Measurements from ENCODE around the gene FCHO2. TPM values are rescaled to one million over a fixed set of nuclear protein-coding genes. Genes with fewer than 3 reads are reported as not detected.

The FCHO2 gene
- total and polyA plus RNA-seq, 4 donors = 20.7 to 60.9 (median 38.6) TPM

DNA sequence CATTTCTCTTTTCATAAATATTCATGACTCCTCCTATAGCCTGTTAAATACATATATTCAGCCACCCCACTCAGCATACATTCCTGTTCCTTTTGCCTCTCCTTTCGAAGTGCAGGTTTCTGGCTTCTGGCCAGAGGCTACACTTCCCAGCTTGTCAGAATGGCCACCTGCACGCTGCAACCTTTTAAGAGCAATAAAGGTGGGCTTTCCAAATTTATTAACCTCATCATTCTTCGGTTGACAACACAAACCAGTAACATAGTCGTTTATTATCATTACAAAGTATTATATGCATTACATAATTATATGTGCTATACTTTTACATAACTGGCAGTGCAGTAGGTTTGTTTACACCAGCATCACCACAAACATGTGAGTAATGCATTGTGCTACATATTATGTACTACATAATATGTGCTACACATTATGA, 148.0 kb downstream of the FCHO2 start:
- no peaks in the 10 kb centered on the region for H3K4me1 ChIP-seq (ENCODE audit: control insufficient read depth in 5 of 5, insufficient read depth in 5 of 5, low read length in 5 of 5)
- no peaks in the 10 kb centered on the region for H3K9me3 ChIP-seq (ENCODE audit: control insufficient read depth in 4 of 4, insufficient read depth in 3 of 4, low read length in 3 of 4)
- no peak overlapping the region for H3K9ac ChIP-seq (ENCODE audit: insufficient read depth in 1 of 2, low read length in 2 of 2)
- no peak overlapping the region for H3K4me3 ChIP-seq
- DNase-seq = peak in 1 of 3 donors; percentile 10
- TF ChIP-seq, protein P1, sequence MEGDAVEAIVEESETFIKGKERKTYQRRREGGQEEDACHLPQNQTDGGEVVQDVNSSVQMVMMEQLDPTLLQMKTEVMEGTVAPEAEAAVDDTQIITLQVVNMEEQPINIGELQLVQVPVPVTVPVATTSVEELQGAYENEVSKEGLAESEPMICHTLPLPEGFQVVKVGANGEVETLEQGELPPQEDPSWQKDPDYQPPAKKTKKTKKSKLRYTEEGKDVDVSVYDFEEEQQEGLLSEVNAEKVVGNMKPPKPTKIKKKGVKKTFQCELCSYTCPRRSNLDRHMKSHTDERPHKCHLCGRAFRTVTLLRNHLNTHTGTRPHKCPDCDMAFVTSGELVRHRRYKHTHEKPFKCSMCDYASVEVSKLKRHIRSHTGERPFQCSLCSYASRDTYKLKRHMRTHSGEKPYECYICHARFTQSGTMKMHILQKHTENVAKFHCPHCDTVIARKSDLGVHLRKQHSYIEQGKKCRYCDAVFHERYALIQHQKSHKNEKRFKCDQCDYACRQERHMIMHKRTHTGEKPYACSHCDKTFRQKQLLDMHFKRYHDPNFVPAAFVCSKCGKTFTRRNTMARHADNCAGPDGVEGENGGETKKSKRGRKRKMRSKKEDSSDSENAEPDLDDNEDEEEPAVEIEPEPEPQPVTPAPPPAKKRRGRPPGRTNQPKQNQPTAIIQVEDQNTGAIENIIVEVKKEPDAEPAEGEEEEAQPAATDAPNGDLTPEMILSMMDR (IDR thresholded peaks at IDR 0.05; ENCODE audit: control extremely low read depth, extremely low read depth) = no peak
- no peaks in the 10 kb centered on the region for H3K36me3 ChIP-seq (ENCODE audit: control insufficient read depth in 4 of 4, insufficient read depth in 4 of 4, low read length in 4 of 4)
- H3K27ac ChIP-seq (ENCODE audit: low read depth in 1 of 2, low read length in 1 of 2) = no peak overlapping the region
- ATAC-seq (ENCODE audit: insufficient read depth, low FRiP score) = no peak
- 77 to 83% methylated on average over 4 of the region's 4 CpGs for WGBS, 2 donors
- peaks cover 0 to 2% (median 0%) of the 10 kb centered on the region in 3 donors for H3K27me3 ChIP-seq (ENCODE audit: control insufficient read depth in 3 of 3, insufficient read depth in 3 of 3, low read length in 2 of 3)

DNA sequence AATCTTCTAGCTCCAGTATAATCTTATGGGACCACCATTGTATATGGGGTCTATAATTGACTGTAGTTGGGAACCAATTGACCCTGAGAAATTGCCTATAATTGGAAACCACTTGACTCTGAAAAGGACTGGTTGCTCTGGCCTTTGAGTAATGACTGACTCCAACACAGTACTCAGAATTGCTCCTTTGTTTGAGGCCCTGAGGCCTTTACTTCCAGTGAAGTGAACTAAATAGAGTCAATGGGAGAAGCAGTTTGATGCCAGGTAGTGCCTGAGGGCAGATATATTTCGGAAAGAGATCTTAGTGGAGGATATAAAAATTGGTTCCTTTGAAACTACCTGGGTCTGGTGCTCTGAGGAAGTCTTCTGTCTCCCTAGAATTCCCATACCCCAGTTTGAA, 148.5 kb downstream of the FCHO2 start:
- no peak overlapping the region for H3K4me3 ChIP-seq
- DNase-seq = no peak
- no peak overlapping the region for H3K9ac ChIP-seq (ENCODE audit: insufficient read depth in 1 of 2, low read length in 2 of 2)
- no peaks in the 10 kb centered on the region for H3K9me3 ChIP-seq (ENCODE audit: control insufficient read depth in 4 of 4, insufficient read depth in 3 of 4, low read length in 3 of 4)
- no peak overlapping the region for H3K27ac ChIP-seq (ENCODE audit: low read depth in 1 of 2, low read length in 1 of 2)
- TF ChIP-seq, protein P1 (IDR thresholded peaks at IDR 0.05; ENCODE audit: control extremely low read depth, extremely low read depth) = no peak
- ATAC-seq (ENCODE audit: insufficient read depth, low FRiP score) = no peak
- 88% methylated on average over 1 of the region's 1 CpG for WGBS, 2 donors
- H3K4me1 ChIP-seq (ENCODE audit: control insufficient read depth in 5 of 5, insufficient read depth in 5 of 5, low read length in 5 of 5) = no peaks in the 10 kb centered on the region
- peaks cover 0 to 2% (median 0%) of the 10 kb centered on the region in 3 donors for H3K27me3 ChIP-seq (ENCODE audit: control insufficient read depth in 3 of 3, insufficient read depth in 3 of 3, low read length in 2 of 3)
- no peaks in the 10 kb centered on the region for H3K36me3 ChIP-seq (ENCODE audit: control insufficient read depth in 4 of 4, insufficient read depth in 4 of 4, low read length in 4 of 4)

DNA sequence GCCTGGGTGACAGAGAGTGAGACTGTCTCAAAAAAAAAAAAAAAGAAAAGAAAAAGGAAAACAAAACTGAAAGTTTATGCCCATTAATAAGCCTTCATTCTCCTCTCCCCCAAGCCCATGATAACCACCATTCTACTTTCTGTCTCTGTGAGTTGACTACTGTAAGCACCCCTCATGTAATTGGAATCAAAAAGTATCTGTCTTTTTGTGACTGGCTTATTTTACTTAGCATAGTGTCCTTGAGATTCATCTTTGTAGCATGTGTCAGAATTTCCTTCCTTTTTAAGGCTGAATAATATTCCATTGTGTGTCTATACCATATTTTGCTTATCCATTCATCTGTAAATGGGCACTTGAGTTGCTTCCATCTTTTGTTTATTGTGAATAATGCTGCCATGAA, 150.5 kb downstream of the FCHO2 start:
- TF ChIP-seq, protein P1 (IDR thresholded peaks at IDR 0.05; ENCODE audit: control extremely low read depth, extremely low read depth) = no peak
- no peaks in the 10 kb centered on the region for H3K36me3 ChIP-seq (ENCODE audit: control insufficient read depth in 4 of 4, insufficient read depth in 4 of 4, low read length in 4 of 4)
- no peak overlapping the region for H3K27ac ChIP-seq (ENCODE audit: low read depth in 1 of 2, low read length in 1 of 2)
- no peak for ATAC-seq (ENCODE audit: insufficient read depth, low FRiP score)
- H3K4me3 ChIP-seq = no peak overlapping the region
- H3K4me1 ChIP-seq (ENCODE audit: control insufficient read depth in 5 of 5, insufficient read depth in 5 of 5, low read length in 5 of 5) = no peaks in the 10 kb centered on the region
- no peak for DNase-seq
- no peaks in the 10 kb centered on the region for H3K9me3 ChIP-seq (ENCODE audit: control insufficient read depth in 4 of 4, insufficient read depth in 3 of 4, low read length in 3 of 4)
- no peak overlapping the region for H3K9ac ChIP-seq (ENCODE audit: insufficient read depth in 1 of 2, low read length in 2 of 2)
- peaks cover 0 to 2% (median 0%) of the 10 kb centered on the region in 3 donors for H3K27me3 ChIP-seq (ENCODE audit: control insufficient read depth in 3 of 3, insufficient read depth in 3 of 3, low read length in 2 of 3)

DNA sequence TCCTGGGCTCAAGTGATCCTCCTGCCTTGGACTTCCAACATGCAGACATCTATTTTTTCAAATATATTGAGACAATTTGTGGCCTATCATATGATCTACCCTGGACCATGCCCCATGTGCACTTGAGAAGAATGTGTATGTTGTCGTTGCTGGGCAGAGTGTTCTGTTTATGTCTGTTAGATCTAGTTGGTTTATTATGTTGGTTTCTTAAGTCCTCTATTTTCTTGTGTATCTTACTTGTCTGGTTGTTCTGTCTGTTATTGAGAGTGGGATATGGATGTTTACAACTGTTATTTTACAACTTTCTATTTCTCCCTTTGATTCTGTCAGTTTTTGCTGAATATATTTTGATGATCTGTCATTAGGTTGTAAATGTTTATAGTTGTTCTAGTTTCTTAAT, 154.3 kb downstream of the FCHO2 start:
- ATAC-seq (ENCODE audit: insufficient read depth, low FRiP score) = no peak
- Histone ChIP-seq H3K9ac (ENCODE audit: insufficient read depth in 1 of 2, low read length in 2 of 2) (no peak overlapping the region), H3K36me3 (ENCODE audit: control insufficient read depth in 4 of 4, insufficient read depth in 4 of 4, low read length in 4 of 4) (no peaks in the 10 kb centered on the region), H3K4me3 (no peak overlapping the region), H3K27ac (ENCODE audit: low read depth in 1 of 2, low read length in 1 of 2) (no peak overlapping the region), H3K27me3 (ENCODE audit: control insufficient read depth in 3 of 3, insufficient read depth in 3 of 3, low read length in 2 of 3) (peaks cover 0 to 2% (median 0%) of the 10 kb centered on the region in 3 donors), H3K4me1 (ENCODE audit: control insufficient read depth in 5 of 5, insufficient read depth in 5 of 5, low read length in 5 of 5) (no peaks in the 10 kb centered on the region), H3K9me3 (ENCODE audit: control insufficient read depth in 4 of 4, insufficient read depth in 3 of 4, low read length in 3 of 4) (no peaks in the 10 kb centered on the region)
- TF ChIP-seq, protein P1 (IDR thresholded peaks at IDR 0.05; ENCODE audit: control extremely low read depth, extremely low read depth) = no peak
- no peak for DNase-seq
- WGBS, 2 donors = 65 to 80% methylated on average over 1 of the region's 1 CpG
